ENCODE results near the gene SGPL1.

SGPL1 gene

DNA sequence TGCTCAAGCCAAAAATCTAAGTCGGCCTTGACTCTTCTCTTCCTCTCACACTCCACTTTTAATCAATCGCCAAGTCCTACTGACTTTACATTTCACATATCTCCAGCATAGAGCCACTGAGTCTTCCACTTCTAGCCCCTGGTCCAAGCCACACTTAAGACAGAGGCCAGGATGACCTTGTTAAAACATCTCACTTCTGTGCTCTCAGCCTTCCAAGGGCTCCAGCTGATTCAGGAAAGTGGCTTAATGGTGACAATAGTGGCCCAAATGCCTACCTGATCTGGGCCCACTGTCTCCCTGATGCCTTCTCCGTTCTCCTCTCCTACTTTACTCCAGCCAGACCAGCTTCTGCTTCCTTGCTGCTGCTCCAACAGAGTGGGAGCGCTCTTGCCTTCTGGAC lies 35.0 kb upstream of the SGPL1 start:
- no peak for DNase-seq

DNA sequence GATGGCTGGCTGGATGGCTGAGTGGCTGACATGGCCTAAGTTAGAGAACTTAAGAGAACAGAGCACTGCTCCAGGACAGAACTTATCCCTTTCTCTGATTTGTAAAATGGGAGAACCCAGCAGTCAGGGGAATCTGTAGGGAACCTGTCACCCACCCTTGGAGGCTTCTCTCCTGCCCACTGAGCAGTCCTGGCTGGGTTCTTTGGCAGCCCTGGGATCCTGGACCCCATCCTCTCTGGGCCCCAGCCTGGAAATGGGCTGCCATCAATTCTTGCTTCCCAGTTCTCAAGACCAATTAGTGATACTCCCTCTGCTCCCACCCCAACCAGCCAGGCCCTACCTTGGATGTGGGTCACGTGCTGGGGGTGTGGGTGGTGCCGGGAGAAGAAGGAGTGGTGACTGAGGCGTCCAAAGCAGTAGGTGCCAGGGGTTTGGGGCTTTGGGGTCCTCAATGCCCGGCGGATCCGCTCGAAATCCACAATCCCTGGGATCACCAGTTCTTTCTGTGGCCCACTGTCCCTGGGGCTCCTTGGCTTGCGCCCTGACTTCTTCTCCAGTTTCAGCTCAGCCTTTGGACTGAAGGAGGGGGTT lies 34.2 kb upstream of the SGPL1 start:
- DNase-seq, result no peak

DNA sequence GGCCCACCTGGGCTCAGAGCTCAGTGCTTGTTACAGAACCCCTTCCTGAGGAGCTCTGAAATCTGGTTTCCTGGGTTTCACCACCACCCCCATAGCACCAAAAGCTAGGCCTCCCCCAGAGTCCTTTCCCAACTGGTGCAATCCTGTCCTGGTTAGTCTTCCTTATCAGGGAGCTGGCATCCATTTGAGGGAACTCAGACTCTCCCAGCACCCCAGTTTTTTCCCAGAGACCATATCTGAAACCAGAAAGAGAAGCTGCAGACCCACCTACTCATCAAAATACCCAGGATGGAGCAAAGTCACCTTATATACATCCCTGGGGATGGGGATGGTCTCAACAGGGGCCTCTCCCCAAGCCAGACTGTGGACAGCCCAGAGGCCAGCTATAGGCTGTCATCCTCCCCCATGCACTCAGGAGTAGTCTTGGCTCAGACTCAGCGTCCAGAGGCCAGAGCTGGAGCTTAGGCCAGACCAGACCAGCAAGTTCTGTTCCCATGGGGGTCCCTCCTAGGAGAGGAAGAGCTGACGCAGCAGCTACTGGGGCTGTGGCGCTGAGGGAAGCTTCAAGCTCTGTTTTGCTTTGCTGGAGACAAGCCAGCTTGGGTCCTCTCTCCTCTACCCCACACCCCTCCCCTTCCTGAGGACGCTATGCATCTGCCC lies 33.5 kb upstream of the SGPL1 start:
- no peak for DNase-seq

DNA sequence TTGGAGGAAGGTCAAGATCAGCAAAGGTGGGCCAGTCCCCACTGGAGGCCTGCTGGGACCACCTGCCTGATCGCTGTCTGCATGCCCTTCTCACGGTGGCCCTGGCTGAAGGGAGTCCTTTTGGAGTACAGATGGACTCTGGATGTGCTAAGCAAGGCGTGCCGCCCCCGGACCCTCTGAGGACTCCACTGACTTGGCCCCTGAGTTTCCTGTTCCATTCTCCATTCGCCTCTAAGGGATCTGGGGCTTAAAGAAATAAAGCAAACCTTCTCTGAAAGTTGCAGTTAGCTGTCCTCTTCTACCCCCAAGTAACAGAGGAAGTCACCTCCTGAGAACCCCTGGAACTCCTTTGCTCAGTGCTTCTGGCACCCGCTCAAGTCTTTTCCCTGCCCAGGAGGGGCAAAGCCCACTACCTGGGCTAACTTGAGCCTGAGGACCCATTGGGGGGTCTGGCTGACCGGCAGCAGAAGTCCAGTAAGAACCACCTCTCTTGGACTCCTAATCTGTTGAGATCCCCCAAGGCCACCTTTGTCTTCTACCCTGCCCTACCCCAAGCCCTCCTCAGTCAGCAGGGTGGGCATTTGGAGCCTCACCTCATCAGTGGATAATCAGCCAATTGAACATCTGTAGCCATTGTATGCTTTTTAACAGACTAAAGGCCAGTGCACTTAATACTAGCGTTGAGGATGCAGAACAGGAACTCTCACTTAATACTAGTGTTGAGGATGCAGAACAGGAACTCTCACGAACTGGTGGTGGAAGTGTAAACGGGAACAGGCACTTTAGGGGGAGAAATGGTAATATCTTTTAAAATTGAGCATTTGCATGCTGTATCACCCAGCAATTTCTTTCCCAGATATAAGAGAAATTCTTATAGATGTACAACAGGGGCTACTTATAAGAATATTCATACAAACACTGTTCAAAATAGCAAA lies 32.7 kb upstream of the SGPL1 start:
- DNase-seq, result no peak

DNA sequence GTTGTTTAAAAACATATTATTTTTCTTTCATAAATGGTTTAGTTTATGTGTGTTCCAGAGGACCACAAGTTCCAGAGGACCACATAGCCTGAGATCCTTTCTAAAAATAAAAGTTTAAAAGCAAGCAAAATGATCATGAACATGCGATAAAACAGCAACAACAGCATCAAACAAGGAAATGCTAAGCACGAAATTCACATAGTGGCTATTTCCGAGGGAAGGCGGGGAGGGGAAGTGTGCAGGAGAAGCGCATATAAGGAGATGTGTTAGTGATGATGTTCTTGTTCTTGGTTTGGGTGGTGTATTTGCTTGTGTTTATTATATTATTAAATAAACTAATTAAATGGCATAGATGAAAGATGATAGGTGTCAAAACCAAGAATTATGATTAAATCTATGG lies 31.7 kb upstream of the SGPL1 start:
- DNase-seq, result no peak

DNA sequence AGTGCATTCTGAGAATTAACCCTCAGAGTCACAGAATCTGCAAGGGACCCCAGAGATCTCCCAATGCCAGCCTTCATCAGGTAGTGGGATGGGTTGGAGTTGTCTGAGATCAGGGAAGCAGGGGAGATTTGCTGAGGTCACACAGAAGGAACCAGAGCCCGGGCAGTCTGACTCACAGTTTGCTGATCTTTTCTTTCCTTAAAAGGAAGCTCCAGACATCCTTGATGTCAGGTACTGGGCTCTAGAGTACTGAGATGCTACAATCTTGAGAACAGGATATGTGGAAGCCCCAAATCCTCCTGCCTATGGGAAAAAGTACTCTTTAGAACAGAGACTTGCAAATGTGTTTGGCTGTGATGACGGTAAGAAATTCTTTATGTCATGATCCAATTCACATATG lies 31.3 kb upstream of the SGPL1 start:
- DNase-seq, result no peak

DNA sequence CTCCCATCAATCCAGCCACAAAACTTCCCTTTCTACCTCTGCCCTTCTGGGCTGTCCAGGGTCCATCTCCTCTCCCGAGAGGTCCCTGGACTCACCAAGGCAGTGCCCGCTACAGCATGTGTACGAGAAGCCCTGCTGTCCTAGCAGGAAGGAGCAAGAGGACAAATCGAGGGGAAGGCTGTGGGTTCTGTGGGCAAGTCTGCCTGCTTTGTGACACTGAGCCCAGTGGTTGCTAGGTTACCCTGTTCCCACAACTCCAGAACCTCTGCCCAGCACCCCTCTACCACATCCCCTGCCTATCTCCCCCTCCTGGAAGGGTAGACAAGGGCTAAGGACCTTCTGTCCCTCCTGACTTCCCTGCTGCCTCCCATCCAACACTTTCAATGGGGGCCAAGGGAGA lies 30.6 kb upstream of the SGPL1 start, which contains the start of gene TBATA:
Gene TBATA (minus strand): TSS at position 188 of the 400 bp plus-strand sequence. CDS start 1,998 bp downstream, outside the sequence.
- no peak for DNase-seq

DNA sequence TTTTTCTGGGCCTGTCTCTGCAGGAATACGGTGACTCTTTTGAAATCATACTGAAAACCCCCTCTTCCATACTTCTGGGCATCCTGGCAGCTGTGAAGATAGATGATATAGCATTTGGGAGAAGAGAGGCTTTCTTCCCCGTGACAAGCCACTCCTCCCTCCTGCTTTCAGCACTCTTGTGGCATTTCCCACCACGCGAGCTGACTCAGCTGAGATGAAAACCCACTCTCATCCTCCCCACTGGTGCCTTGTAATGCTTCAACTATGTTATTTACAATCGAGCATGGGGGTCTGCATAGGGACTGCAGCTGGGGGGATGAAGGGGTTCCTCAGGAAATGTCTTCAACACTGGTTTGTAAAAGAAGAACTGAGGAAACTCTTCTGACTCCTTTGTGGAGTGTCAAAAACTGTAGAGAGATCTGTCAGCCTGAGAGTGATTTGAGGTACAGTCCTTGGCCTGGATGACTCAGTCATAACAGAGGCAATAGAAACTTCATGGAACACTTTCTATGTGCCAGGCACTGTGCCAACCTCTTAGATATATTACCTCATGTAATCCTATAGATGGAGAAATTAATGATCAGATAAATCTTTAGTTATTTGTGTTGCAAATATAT lies 28.8 kb upstream of the SGPL1 start:
- no peak for DNase-seq

DNA sequence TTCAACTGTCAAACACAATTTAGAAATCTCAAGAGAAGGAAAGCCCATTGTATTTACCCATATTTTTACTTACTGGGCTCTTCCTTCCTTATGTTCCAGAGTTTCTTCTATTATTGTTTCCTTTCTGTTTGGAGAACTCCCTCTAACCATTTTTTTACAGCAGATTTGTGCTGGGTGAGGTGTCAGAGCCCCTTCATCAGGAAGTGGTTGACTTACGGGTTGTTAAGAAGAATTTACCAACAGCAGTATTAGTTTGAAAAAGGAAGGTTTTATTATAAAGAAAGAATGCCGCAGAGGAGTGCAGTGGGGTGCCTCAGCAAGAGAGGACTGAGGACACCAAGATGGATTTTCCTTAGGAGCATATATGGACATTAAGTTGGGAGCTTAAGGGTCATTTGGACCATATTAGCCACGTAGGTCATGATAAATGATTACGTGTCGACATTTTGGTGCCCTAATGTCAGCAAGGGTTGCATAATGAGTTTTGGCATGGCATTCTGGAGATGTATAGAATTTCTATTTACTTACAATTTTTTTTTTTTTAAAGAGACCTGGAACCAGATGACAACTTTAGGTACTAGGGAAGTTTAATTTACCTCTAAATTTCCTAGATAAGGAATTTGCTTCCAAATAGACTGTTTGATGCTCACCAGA lies 24.2 kb upstream of the SGPL1 start:
- no peak for DNase-seq

DNA sequence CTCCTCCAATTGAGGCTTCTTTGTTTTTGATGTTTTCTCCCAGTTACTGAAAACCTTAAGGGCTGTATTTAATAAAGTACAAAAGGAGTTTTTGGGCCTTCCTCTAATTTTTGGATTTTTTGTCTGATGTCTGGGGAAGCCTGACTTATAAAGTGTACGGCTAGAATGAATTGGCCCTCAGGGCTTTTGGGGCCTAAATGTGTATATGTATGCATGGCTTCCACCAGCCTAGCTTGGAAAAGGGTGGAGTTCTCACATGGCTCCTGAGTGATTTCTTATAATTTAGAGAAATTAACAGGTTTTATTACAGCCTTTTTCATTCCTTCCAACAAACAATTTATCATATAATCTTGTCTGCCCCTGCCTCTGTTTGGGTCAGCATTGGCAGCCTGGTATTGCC lies 20.1 kb upstream of the SGPL1 start:
- no peak for DNase-seq

DNA sequence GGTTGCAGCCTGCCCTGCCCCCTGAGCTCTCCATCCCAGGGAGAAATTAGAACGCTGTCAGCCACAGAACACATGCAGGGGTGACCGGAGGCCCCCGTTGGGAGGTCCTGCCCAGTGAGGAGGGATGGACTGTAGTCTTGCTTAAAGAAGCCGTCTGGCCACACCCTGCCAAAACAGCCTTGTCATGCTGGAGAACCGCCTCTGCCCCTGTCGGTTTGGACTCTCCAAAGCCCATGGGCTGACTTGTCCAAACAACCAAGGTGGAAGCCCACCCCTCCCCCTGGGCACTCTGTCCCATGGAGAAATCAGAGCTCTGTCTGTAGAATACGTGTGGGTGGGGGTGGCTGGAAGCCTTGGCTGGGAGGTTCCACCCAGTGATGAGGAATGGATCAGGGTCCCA lies 17.9 kb upstream of the SGPL1 start:
- no peak for DNase-seq

DNA sequence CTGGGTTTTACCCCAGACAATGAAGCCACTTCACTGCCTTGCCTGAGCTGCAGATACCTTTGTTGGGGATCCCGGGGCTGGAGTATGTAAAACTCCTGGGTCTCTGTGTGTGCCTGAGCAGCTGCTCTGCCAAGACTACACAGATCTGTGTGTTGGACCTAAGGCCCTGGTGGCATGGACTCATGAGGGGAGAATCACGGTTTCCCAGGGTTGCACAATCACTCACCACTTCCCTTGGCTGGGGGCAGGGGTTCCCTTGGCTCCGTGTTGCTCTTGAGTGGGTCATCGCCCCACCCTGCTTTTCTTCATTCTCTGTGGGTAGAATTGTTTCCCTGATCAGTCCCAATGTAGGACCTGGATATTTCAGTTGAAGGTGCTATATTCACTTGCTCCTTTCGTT lies 16.6 kb upstream of the SGPL1 start:
- no peak for DNase-seq

DNA sequence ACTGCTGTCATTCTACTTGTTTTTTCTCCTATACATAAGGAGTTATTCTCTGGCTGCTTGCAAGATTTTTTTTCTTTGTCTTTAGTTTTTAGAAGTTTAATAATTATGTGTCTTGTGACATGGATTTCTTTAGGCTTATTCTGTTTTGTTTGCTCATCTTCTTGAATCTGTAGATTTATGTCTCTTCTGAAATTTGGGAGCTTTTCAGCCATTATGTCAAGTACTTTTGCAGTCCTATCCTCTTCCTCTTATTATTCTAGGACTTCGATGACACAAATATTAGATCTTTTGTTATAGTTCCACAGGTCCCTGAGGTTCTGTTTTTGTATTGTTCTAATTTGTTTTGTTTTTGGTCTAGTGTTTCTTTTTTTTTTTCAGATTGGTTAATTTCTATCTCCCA lies 13.9 kb upstream of the SGPL1 start:
- no peak for DNase-seq

DNA sequence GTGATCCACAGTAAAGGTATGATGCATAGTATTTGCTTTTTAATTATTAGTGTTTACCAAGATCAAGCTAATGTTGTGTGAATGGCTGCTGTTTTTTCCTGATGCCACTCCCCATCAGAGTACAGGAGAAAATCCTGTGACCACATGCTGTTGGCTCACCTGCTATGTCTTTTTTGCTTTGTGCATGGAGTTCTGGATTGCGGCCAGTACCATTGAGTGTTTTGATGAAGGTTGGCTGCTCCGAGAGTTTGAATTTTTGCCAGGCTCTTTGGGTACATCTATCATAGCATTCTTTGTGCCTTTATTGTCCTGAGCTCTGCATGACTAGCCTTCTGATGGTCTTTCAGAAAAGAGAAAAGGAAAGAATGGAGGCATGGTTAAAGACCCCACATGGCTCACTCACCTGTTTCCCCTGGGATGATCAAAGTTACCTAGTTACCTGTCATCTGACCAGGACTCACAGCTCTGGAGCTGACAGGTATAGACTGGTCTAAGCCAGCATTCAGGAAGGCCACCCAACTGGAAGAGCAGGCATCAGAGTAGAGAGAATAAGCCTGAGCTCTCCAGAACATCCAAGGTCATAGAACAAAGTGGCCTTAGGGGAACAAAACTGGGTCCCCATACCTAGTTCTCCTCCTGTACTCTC lies 11.8 kb upstream of the SGPL1 start:
- no peak for DNase-seq

DNA sequence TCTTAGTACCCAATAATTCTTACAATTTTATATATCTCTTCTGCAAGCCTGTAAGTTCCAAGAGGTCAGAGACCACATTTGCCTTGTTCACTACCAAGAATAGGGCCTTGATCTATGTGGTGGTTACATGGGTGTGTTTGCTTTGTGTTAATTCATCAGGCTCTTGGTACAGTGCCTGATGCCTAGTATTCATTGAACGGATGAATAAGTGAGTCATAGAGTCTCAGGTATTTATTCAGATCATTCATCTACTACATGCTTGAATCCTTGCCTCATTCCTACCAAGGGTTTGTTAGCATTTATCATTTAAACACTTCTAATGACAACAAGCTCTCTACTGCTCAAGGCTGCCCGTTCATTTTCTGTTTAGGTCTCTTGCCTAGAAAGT lies 11.3 kb upstream of the SGPL1 start:
- no peak for DNase-seq

DNA sequence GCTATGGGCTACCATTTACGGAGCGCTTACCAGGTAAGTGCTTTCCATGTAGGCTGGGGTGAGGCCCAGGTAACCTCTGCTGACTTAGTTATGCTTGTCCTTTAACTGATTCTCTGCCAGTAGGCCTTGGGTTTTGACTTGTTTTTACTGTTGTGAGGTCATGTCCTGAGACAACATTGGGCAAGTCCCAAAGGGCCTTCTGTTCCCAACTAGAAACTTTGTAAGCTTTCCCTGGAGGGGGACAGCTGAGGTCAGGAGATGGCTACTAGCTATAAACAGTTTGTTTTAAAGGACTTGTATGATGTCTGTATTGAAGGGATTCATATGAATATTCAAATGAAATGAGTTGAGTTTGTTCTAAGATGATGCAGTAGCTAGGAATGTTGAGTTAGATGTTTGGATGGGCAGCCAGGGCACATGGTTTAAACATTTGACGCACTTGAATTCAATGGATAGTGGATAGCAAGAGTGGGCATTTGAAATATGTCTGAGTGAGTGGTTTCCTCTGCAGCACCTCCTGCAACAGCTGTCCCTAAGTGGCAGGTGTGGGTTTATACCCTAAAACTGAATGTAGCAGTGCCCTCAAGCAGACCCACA lies 10.0 kb upstream of the SGPL1 start:
- no peak for DNase-seq

DNA sequence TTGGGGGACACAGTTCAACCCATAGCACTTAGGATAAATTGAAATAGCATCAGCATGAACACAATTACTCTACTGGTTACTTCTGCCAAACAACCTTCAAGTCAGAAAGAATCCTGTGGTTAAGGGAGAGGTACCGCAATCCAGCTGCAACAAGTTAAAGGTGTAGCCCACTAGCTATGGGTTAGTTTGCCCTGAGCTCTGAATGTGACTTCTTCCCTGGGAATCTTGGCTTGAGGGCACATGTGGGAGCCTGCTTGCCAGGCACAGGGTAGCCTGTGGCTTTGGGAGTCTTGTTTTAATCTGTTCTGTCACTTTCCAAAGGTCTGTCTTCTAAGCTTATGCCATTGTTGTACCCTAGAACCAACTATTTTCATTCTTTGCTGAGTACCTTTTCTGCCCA lies 8.9 kb upstream of the SGPL1 start:
- no peak for DNase-seq

DNA sequence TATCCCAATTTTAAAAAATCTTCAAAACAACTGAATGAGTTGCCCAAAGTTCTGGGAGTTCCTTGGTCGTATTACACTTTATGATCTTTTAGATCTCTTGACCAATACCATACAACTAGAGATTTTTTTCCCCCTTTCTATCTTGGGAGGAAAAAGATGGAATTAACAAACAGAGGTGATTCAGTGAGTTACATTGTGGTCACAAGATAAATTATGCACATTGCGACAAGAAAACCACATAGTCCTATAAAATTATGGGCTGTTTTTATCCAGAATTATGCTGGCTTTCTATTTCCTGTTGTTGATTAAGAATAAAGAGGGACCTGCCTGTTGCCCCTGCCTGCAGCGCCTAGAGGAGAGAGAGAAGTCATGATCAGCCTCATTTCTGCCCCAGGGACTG lies 8.2 kb upstream of the SGPL1 start:
- DNase-seq, result no peak

DNA sequence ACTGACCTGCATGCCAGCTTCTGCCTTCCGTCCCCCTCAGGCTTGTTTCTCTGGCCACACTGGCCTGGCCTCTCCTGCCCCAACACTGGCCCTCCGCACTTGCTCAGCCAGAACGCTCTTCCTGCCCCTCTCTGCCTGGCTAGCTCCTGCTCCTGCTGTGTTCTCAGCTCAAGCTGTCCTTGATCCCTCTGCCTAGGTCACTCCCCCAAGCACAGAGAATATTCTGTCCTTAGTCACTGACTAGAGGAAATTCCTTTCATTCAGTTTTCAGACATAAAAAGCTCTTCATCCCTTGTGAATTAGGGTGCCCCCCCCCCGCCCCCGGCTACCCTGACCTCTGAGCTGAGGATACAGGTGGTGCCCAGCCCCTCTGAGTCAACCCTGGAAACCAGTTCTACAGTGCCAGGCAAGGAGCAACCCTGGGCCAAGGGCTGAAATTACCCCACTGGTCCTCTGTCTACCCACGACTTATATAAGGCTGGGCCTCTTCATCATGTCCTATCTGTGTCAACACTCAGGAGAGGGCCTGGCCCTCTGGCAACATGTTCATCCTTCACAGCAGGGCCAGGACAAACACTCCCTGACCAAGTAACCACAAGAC lies 6.6 kb upstream of the SGPL1 start:
- no peak for DNase-seq

DNA sequence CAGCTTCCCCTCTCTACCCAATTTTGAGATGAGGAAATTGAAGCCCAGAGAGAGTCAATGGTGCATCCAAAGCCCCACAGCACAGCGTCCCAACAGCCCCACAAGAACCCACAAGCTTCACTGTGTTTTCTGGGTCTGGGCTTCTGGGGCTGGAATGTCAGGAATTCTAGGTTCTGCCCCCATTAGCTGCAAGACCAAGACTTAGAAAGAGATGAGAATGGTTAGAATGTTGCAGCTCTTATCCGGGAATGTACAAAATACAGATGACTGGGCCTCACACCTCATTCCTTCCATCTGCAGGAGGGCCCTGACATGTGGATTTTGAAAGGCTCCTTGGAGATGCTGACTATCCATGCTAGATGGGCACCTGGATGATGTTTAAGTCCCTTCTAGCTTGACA lies 6.0 kb upstream of the SGPL1 start:
- DNase-seq, result no peak

Measured in hypothalamus (tissue), 51 donors.